ENCODE data around the gene GPR18. TPM values are rescaled to one million over a fixed set of nuclear protein-coding genes. Genes with fewer than 3 reads are reported as not detected.
"Not testable (repeated sequence)": the region's sequence is repeated elsewhere in the genome, so short reads cannot be mapped to it uniquely, and the experiment has no call there.

The GPR18 gene
- total RNA-seq, 3 donors from 2014 or later: 3.3 to 4.0 (median 3.9) TPM

- Mint-ChIP-seq H3K27me3 (ENCODE audit: low read depth) (no peaks in the 10 kb centered on the region), H3K9me3 (peaks cover 4% of the 10 kb centered on the region), H3K4me1 (ENCODE audit: low read depth) (peaks cover 90% of the 10 kb centered on the region), H3K36me3 (ENCODE audit: insufficient read depth) (peaks cover 33% of the 10 kb centered on the region), H3K4me3 (peak overlapping the region; percentile 2)
- ATAC-seq: no peak
- no peak for DNase-seq
Measured at GRCh38 chr13:99224021-99224420, 34.2 kb downstream of the GPR18 start.

GRCh38 chr13:99223587-99223986 is 34.6 kb downstream of the GPR18 start:
- ATAC-seq (no peak), DNase-seq (no peak)
- Mint-ChIP-seq H3K4me1 (ENCODE audit: low read depth) (peaks cover 90% of the 10 kb centered on the region), H3K36me3 (ENCODE audit: insufficient read depth) (peaks cover 33% of the 10 kb centered on the region), H3K4me3 (peak overlapping the region; percentile 2), H3K9me3 (peaks cover 4% of the 10 kb centered on the region), H3K27me3 (ENCODE audit: low read depth) (no peaks in the 10 kb centered on the region)

- H3K9me3 Mint-ChIP-seq: peaks cover 4% of the 10 kb centered on the region
- H3K36me3 Mint-ChIP-seq (ENCODE audit: insufficient read depth): peaks cover 26% of the 10 kb centered on the region
- no peaks in the 10 kb centered on the region for H3K27me3 Mint-ChIP-seq (ENCODE audit: low read depth)
- H3K4me1 Mint-ChIP-seq (ENCODE audit: low read depth): peaks cover 91% of the 10 kb centered on the region
- ATAC-seq (peak; percentile 15 to 20), DNase-seq (no peak)
- H3K4me3 Mint-ChIP-seq: peak overlapping the region; percentile 41
Measured at GRCh38 chr13:99221567-99222239, 36.5 kb downstream of the GPR18 start.

- Mint-ChIP-seq H3K4me3 (no peak overlapping the region), H3K36me3 (ENCODE audit: insufficient read depth) (peaks cover 15% of the 10 kb centered on the region), H3K4me1 (ENCODE audit: low read depth) (peaks cover 88% of the 10 kb centered on the region), H3K9me3 (peaks cover 4% of the 10 kb centered on the region), H3K27me3 (ENCODE audit: low read depth) (no peaks in the 10 kb centered on the region)
- ATAC-seq (no peak), DNase-seq (no peak)
Measured at GRCh38 chr13:99220199-99220935, 37.8 kb downstream of the GPR18 start.

- peaks cover 89% of the 10 kb centered on the region for H3K4me1 Mint-ChIP-seq (ENCODE audit: low read depth)
- peak; percentile 71 to 73 for ATAC-seq
Measured at GRCh38 chr13:99218969-99219368, 39.2 kb downstream of the GPR18 start.

GRCh38 chr13:99218545-99218944 is 39.6 kb downstream of the GPR18 start:
- H3K27me3 Mint-ChIP-seq (ENCODE audit: low read depth): no peaks in the 10 kb centered on the region
- peaks cover 4% of the 10 kb centered on the region for H3K9me3 Mint-ChIP-seq
- ATAC-seq (no peak), DNase-seq (no peak)
- peaks cover 86% of the 10 kb centered on the region for H3K4me1 Mint-ChIP-seq (ENCODE audit: low read depth)
- H3K36me3 Mint-ChIP-seq (ENCODE audit: insufficient read depth): peaks cover 16% of the 10 kb centered on the region
- H3K4me3 Mint-ChIP-seq: peak overlapping the region; percentile 71

More at GRCh38 chr13:99218969-99219368, 39.2 kb downstream of the GPR18 start:
- Mint-ChIP-seq H3K27me3 (ENCODE audit: low read depth) (no peaks in the 10 kb centered on the region), H3K4me3 (peak overlapping the region; percentile 71), H3K36me3 (ENCODE audit: insufficient read depth) (peaks cover 16% of the 10 kb centered on the region), H3K9me3 (peaks cover 4% of the 10 kb centered on the region)
- peak; percentile 44 for DNase-seq

- Mint-ChIP-seq H3K36me3 (ENCODE audit: insufficient read depth) (peaks cover 15% of the 10 kb centered on the region), H3K4me3 (peak overlapping the region; percentile 71), H3K27me3 (ENCODE audit: low read depth) (no peaks in the 10 kb centered on the region), H3K9me3 (peaks cover 4% of the 10 kb centered on the region), H3K4me1 (ENCODE audit: low read depth) (peaks cover 82% of the 10 kb centered on the region)
- ATAC-seq (no peak), DNase-seq (no peak)
Measured at GRCh38 chr13:99218126-99218525, 40.1 kb downstream of the GPR18 start.

- DNase-seq (no peak), ATAC-seq (no peak)
- peaks cover 79% of the 10 kb centered on the region for H3K4me1 Mint-ChIP-seq (ENCODE audit: low read depth)
- H3K4me3 Mint-ChIP-seq: peak overlapping the region; percentile 69
- no peaks in the 10 kb centered on the region for H3K27me3 Mint-ChIP-seq (ENCODE audit: low read depth)
- H3K9me3 Mint-ChIP-seq: peaks cover 4% of the 10 kb centered on the region
- H3K36me3 Mint-ChIP-seq (ENCODE audit: insufficient read depth): peaks cover 11% of the 10 kb centered on the region
Measured at GRCh38 chr13:99217461-99218110, 40.6 kb downstream of the GPR18 start.

- ATAC-seq (peak; percentile 39 to 49), DNase-seq (peak; percentile 41)
- H3K36me3 Mint-ChIP-seq (ENCODE audit: insufficient read depth): peaks cover 14% of the 10 kb centered on the region
- no peaks in the 10 kb centered on the region for H3K27me3 Mint-ChIP-seq (ENCODE audit: low read depth)
- peaks cover 77% of the 10 kb centered on the region for H3K4me1 Mint-ChIP-seq (ENCODE audit: low read depth)
- H3K4me3 Mint-ChIP-seq: peak overlapping the region; percentile 81
- H3K9me3 Mint-ChIP-seq: no peaks in the 10 kb centered on the region
Measured at GRCh38 chr13:99215184-99215830, 42.9 kb downstream of the GPR18 start.

GRCh38 chr13:99214731-99215130 is 43.4 kb downstream of the GPR18 start:
- H3K36me3 Mint-ChIP-seq (ENCODE audit: insufficient read depth): peaks cover 14% of the 10 kb centered on the region
- H3K9me3 Mint-ChIP-seq: no peaks in the 10 kb centered on the region
- peak in 1 of 2 donors; percentile 15 for ATAC-seq
- DNase-seq: no peak
- peaks cover 79% of the 10 kb centered on the region for H3K4me1 Mint-ChIP-seq (ENCODE audit: low read depth)
- no peaks in the 10 kb centered on the region for H3K27me3 Mint-ChIP-seq (ENCODE audit: low read depth)
- peak overlapping the region; percentile 81 for H3K4me3 Mint-ChIP-seq

GRCh38 chr13:99214232-99214631 is 43.9 kb downstream of the GPR18 start:
- DNase-seq: peak; percentile 32
- no peaks in the 10 kb centered on the region for H3K9me3 Mint-ChIP-seq
- H3K36me3 Mint-ChIP-seq (ENCODE audit: insufficient read depth): peaks cover 15% of the 10 kb centered on the region
- peak overlapping the region; percentile 81 for H3K4me3 Mint-ChIP-seq
- H3K4me1 Mint-ChIP-seq (ENCODE audit: low read depth): peaks cover 78% of the 10 kb centered on the region
- H3K27me3 Mint-ChIP-seq (ENCODE audit: low read depth): no peaks in the 10 kb centered on the region
- peak; percentile 68 to 70 for ATAC-seq

GRCh38 chr13:99211421-99212035 is 46.7 kb downstream of the GPR18 start:
- Mint-ChIP-seq H3K4me3 (no peak overlapping the region), H3K9me3 (no peaks in the 10 kb centered on the region), H3K4me1 (ENCODE audit: low read depth) (peaks cover 78% of the 10 kb centered on the region), H3K27me3 (ENCODE audit: low read depth) (no peaks in the 10 kb centered on the region), H3K36me3 (ENCODE audit: insufficient read depth) (peaks cover 25% of the 10 kb centered on the region)
- ATAC-seq (no peak), DNase-seq (no peak)

- peaks cover 81% of the 10 kb centered on the region for H3K4me1 Mint-ChIP-seq (ENCODE audit: low read depth)
- not testable (repeated sequence) for H3K9me3 Mint-ChIP-seq; DNase-seq; H3K4me3 Mint-ChIP-seq; H3K27me3 Mint-ChIP-seq (ENCODE audit: low read depth); ATAC-seq
- peaks cover 31% of the 10 kb centered on the region for H3K36me3 Mint-ChIP-seq (ENCODE audit: insufficient read depth)
Measured at GRCh38 chr13:99210627-99211026, 47.6 kb downstream of the GPR18 start.

Measured in activated T-cell treated with anti-CD3 and anti-CD28 coated beads, Interleukin-2, amount 50 U/mL, for 4 hours (primary cell).